ENCODE measurements around the gene TMEM256. TPM values are rescaled to one million over a fixed set of nuclear protein-coding genes. Genes with fewer than 3 reads are reported as not detected.
A peak's percentile ranks its signal among the peaks of the same experiment; 100 is the strongest.
"Not testable (repeated sequence)": the region's sequence is repeated elsewhere in the genome, so short reads cannot be mapped to it uniquely, and the experiment has no call there.

The TMEM256 gene
- total and polyA plus RNA-seq, 9 of the 15 experiments (the other 6 are each of a cell fraction or from before 2014, with no cell fraction given) = 43.4 to 177 (median 68.5) TPM

DNA sequence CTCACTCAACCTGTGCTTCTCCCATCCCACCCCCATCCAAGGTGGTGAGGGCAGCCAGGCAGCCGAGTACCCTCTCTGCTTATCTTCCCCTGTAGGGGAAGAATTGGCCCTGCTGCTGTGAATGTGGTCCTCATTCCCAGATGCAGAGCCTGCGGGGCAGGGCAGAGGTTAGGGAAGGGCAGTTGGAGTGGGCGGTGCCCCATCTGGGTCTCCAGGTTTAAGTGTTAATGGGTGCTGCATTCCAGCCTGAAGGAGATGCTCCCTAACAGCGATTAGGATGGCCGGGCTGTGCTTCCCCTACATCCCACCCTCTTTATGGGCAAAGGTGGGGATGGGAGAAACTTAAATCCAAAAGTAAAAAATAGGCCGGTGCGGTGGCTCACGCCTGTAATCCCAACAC is 36.8 kb downstream of the TMEM256 start:
- no peak for FAIRE-seq
- Histone ChIP-seq H3K4me3 (no peak overlapping the region), H3K9me1 (ENCODE audit: control insufficient read depth, insufficient read depth, low read length) (no peaks in the 10 kb centered on the region), H3K27ac (ENCODE audit: extremely low read depth, low read depth, low read length) (no peak overlapping the region), H3K36me3 (ENCODE audit: control insufficient read depth, insufficient read depth, low read length) (no peaks in the 10 kb centered on the region), H3K4me2 (ENCODE audit: insufficient read depth, low read length) (no peak overlapping the region), H3K79me2 (ENCODE audit: control insufficient read depth, insufficient read depth, low read length) (no peaks in the 10 kb centered on the region), H2AFZ (ENCODE audit: low read depth, low read length) (no peak overlapping the region), H3K9ac (ENCODE audit: insufficient read depth in 1 of 2, low read depth in 2 of 2, low read length in 2 of 2) (no peak overlapping the region; a peak in 1 of 4 replicates), H4K20me1 (replicated peaks; ENCODE audit: control insufficient read depth, insufficient read depth, low read length) (no peaks in the 10 kb centered on the region), H3K27me3 (ENCODE audit: control insufficient read depth in 2 of 2, insufficient read depth in 2 of 2, low read length in 2 of 2) (peaks cover 3 to 4% of the 10 kb centered on the region in 2 experiments; a peak in 1 of 5 replicates), H3K4me1 (replicated peaks in 1 of 2; ENCODE audit: control insufficient read depth in 2 of 2, insufficient read depth in 2 of 2, low read length in 2 of 2) (no peaks in the 10 kb centered on the region; a peak in 1 of 5 replicates), H3K9me3 (replicated peaks; ENCODE audit: control insufficient read depth, insufficient read depth, low read depth, low read length) (no peaks in the 10 kb centered on the region)
- no peak for TF ChIP-seq ZNF23 (CRISPR knock-in tag; IDR thresholded peaks at IDR 0.05)
- TF ChIP-seq SPI1 (IDR thresholded peaks at IDR 0.05; ENCODE audit: borderline replicate concordance, low read depth, low read length) = no peak
- TF ChIP-seq ETV1 (tag; conservative IDR thresholded peaks at IDR 0.05; ENCODE audit: low read depth) = no peak
- TF ChIP-seq ZNF830 (CRISPR knock-in tag; IDR thresholded peaks at IDR 0.05) = no peak
- TF ChIP-seq E4F1 (CRISPR knock-in tag; IDR thresholded peaks at IDR 0.05; ENCODE audit: borderline replicate concordance) = no peak
- TF ChIP-seq BRD4 (IDR thresholded peaks at IDR 0.05) = no peak
- TF ChIP-seq MXI1 (IDR thresholded peaks at IDR 0.05; ENCODE audit: low read depth, low read length) = no peak
- no peak for TF ChIP-seq CSDE1 (IDR thresholded peaks at IDR 0.05)
- TF ChIP-seq RBFOX2 (IDR thresholded peaks at IDR 0.05; ENCODE audit: low read depth, low read length) = no peak
- TF ChIP-seq PHB (CRISPR knock-in tag; IDR thresholded peaks at IDR 0.05) = no peak
- TF ChIP-seq RBM14 (IDR thresholded peaks at IDR 0.05; ENCODE audit: borderline replicate concordance, insufficient read depth, low read depth, low read length) = no peak
- no peak for DNase-seq (ENCODE audit: extremely low read depth in 1 of 4, low spot score in 3 of 4)
- in situ Hi-C loops (cut with MboI) (no loop called here), intact Hi-C loops (cut with micrococcal nuclease) (no loop called here)
- ChIA-PET POLR2A (no interaction called here), CTCF (ENCODE audit: low intra/inter-chr PET ratio) (no interaction called here)
- 61% methylated on average over 8 of the region's 8 CpGs for WGBS (ENCODE audit: insufficient coverage, low coverage, missing lambda C conversion rate)
- no peak for ATAC-seq
- no TSS peak for BruUV-seq (replicated peaks)

DNA sequence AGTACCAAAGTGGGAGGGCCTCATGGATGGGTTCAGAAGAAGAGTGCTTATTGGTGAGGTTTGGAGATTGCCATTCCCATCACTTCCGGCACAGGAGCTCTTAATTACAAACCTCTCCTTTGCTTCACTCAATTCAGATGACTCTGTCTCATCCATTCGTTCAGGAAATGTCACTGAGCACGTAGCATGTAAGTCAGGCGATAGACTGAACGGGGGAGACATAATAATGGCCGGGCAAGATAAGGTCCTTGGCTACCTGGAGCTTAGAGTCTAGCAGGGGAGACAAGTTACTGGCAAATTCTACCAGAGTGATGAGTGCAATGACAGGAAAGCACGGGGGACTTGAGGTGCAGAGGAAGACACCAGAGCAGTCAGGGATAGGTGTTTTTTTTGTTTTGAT is 37.9 kb downstream of the TMEM256 start:
- H3K4me2 ChIP-seq (ENCODE audit: insufficient read depth, low read length); H3K9ac ChIP-seq (ENCODE audit: insufficient read depth in 1 of 2, low read depth in 2 of 2, low read length in 2 of 2); H3K4me1 ChIP-seq (replicated peaks in 1 of 2; ENCODE audit: control insufficient read depth in 2 of 2, insufficient read depth in 2 of 2, low read length in 2 of 2); H3K9me1 ChIP-seq (ENCODE audit: control insufficient read depth, insufficient read depth, low read length); H3K79me2 ChIP-seq (ENCODE audit: control insufficient read depth, insufficient read depth, low read length); H3K4me3 ChIP-seq; H3K27ac ChIP-seq (ENCODE audit: extremely low read depth, low read depth, low read length); H3K9me3 ChIP-seq (replicated peaks; ENCODE audit: control insufficient read depth, insufficient read depth, low read depth, low read length); BruUV-seq (replicated peaks); CTCF ChIA-PET (ENCODE audit: low intra/inter-chr PET ratio); intact Hi-C loops (cut with micrococcal nuclease); H3K27me3 ChIP-seq (ENCODE audit: control insufficient read depth in 2 of 2, insufficient read depth in 2 of 2, low read length in 2 of 2); H3K36me3 ChIP-seq (ENCODE audit: control insufficient read depth, insufficient read depth, low read length); in situ Hi-C loops (cut with MboI); H4K20me1 ChIP-seq (replicated peaks; ENCODE audit: control insufficient read depth, insufficient read depth, low read length): not testable (repeated sequence)
- 0 out of 2 replicates have a peak overlapping the region, but pooled peaks have one; percentile 55 for H2AFZ ChIP-seq (ENCODE audit: low read depth, low read length)
- DNase-seq (ENCODE audit: extremely low read depth in 1 of 4, low spot score in 3 of 4) (peak in 1 of 4 experiments; percentile 60), ATAC-seq (peak; percentile 92), FAIRE-seq (peak; percentile 99)
- 11% methylated on average over 6 of the region's 7 CpGs for WGBS (ENCODE audit: insufficient coverage, low coverage, missing lambda C conversion rate)
- POLR2A ChIA-PET = interaction anchor here (0.5 to 1.5 kb wide), 4 partner anchors 13 to 207 kb away, joined by 3 to 6 read pairs (median 3); partner anchors contain the start of gene SLC2A4
